Tibial artery (tissue), 4 donors: ENCODE measurements around the gene STK32C.

Source experiments
- DNase-seq, 2 donors: peaks; one replicate each; pipeline ENCODE4 v3.0.0-alpha.2; 2019
- H3K27ac ChIP-seq, 2 donors: fragments of 200-600 bp; sonication (generic) in 1 of 2; 1 replicate in 1 of 2; 2 replicates in 1 of 2; pipeline ENCODE4 v1.5.1; 2018 to 2019; ENCODE audit warnings: mild to moderate bottlenecking in 1 of 2
- H3K27me3 ChIP-seq, 2 donors: fragments of 200-600 bp; sonication (generic) in 1 of 2; one replicate each; pipeline versions ENCODE4 v1.5.1 to v1.6.0; 2016 to 2019
- H3K36me3 ChIP-seq, 3 donors: fragments of 200-600 bp; sonication (generic) in 2 of 3; one replicate each; pipeline ENCODE4 v1.5.1; 2016 to 2019; ENCODE audit warnings: mild to moderate bottlenecking in 2 of 3
- H3K4me1 ChIP-seq, 4 donors: fragments of 200-600 bp; sonication (generic) in 2 of 4; 1 replicate in 3 of 4; 2 replicates in 1 of 4; pipeline ENCODE4 v1.5.1; 2016 to 2019
- H3K4me3 ChIP-seq, 2 donors: fragments of 200-600 bp; sonication (generic) in 1 of 2; 1 replicate in 1 of 2; 2 replicates in 1 of 2; pipeline ENCODE4 v1.5.1; 2018 to 2019; ENCODE audit warnings: mild to moderate bottlenecking in 2 of 2
- H3K9me3 ChIP-seq, 3 donors: fragments of 200-600 bp; sonication (generic) in 1 of 3; one replicate each; pipeline ENCODE4 v1.5.1; 2016 to 2019
- intact Hi-C: fragments of 100-400 bp; cut with DNase I; formaldehyde crosslinking; loops from one replicate; pipeline ENCODE4 v1.15.0; 2023; ENCODE audit warnings: low total_unique reads
- TF ChIP-seq, protein P1 (sequence below), 2 experiments: fragments of 200-600 bp in 1 of 2; fragments of 450-650 bp in 1 of 2; IDR thresholded peaks; one replicate each; pipeline ENCODE4 v1.5.1; 2017 to 2019; ENCODE audit warnings: antibody characterized with exemption in 2 of 2, mild to moderate bottlenecking in 1 of 2, moderate library complexity in 1 of 2

STK32C gene

DNA sequence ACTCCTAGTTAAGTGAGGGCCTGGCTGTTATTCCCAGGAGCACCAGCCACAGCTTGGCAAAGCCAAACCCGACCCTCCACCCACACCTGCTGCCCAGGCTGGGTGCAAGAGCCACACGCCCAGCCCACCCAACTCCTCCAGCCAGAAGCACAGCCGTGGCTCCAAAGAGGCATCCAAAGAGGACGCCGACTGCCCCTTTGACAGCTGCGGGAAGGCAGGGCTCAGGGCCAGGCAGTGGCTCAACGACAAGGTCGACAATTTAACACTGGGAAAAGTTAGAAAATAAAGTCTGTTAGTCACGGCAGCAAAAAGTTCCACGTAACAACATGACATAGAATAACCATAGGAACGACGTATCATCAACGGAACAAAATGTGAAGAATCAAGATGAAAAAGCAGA, 66.7 kb downstream of the STK32C start:
- Histone ChIP-seq H3K4me3 (no peak overlapping the region), H3K36me3 (no peaks in the 10 kb centered on the region), H3K9me3 (no peaks in the 10 kb centered on the region), H3K4me1 (no peaks in the 10 kb centered on the region), H3K27ac (no peak overlapping the region), H3K27me3 (peaks cover 0 to 17% of the 10 kb centered on the region in 2 donors)
- DNase-seq, result no peak
- TF ChIP-seq, protein P1, sequence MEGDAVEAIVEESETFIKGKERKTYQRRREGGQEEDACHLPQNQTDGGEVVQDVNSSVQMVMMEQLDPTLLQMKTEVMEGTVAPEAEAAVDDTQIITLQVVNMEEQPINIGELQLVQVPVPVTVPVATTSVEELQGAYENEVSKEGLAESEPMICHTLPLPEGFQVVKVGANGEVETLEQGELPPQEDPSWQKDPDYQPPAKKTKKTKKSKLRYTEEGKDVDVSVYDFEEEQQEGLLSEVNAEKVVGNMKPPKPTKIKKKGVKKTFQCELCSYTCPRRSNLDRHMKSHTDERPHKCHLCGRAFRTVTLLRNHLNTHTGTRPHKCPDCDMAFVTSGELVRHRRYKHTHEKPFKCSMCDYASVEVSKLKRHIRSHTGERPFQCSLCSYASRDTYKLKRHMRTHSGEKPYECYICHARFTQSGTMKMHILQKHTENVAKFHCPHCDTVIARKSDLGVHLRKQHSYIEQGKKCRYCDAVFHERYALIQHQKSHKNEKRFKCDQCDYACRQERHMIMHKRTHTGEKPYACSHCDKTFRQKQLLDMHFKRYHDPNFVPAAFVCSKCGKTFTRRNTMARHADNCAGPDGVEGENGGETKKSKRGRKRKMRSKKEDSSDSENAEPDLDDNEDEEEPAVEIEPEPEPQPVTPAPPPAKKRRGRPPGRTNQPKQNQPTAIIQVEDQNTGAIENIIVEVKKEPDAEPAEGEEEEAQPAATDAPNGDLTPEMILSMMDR (IDR thresholded peaks at IDR 0.05), result no peak
- intact Hi-C loops, result no loop called here

DNA sequence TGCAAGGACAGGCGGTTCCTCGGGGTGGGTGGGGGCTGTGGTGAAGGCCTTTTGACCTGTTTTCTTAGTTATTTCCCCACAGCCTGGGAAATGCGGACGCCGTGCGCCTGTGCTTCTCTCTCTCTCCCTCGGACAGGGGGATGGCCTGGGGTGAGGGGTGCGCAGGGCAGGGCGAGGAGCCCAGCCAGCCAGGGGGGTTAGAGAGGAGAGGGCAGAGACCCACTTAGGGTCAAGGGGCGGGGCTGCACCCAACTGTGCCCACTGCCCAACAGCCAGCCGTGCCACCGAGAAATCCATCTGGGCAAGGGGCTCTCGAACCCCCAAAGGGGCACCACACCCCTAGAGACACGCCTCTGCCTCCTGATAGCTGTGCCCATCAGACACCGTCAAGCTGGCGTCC, 67.2 kb downstream of the STK32C start:
- H3K27ac ChIP-seq, result no peak overlapping the region
- H3K36me3 ChIP-seq, result no peaks in the 10 kb centered on the region
- H3K4me1 ChIP-seq, result no peaks in the 10 kb centered on the region
- intact Hi-C loops, result no loop called here
- TF ChIP-seq, protein P1 (IDR thresholded peaks at IDR 0.05), result no peak
- peaks cover 0 to 17% of the 10 kb centered on the region in 2 donors for H3K27me3 ChIP-seq
- no peaks in the 10 kb centered on the region for H3K9me3 ChIP-seq
- no peak for DNase-seq
- H3K4me3 ChIP-seq, result no peak overlapping the region

DNA sequence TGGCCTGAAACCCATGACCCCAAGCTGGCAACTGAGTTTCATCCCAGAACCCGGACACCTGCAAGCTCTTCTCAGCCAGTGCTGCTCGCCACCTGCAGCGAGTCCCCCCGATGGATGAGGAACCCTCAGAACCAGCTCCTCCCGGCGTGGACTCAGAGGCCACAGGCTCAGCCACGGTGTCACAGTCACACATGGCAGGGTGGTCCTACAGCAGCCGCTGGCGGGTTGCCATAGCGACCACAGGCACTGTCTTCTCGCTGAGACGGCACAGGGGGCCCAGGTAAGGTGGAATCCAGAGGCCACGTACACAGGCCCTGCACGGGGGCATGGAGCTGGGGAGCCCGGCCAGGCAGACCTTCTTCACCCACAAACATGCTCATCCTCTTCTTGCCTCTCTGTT, 67.6 kb downstream of the STK32C start:
- peaks cover 0 to 17% of the 10 kb centered on the region in 2 donors for H3K27me3 ChIP-seq
- no peak for DNase-seq

DNA sequence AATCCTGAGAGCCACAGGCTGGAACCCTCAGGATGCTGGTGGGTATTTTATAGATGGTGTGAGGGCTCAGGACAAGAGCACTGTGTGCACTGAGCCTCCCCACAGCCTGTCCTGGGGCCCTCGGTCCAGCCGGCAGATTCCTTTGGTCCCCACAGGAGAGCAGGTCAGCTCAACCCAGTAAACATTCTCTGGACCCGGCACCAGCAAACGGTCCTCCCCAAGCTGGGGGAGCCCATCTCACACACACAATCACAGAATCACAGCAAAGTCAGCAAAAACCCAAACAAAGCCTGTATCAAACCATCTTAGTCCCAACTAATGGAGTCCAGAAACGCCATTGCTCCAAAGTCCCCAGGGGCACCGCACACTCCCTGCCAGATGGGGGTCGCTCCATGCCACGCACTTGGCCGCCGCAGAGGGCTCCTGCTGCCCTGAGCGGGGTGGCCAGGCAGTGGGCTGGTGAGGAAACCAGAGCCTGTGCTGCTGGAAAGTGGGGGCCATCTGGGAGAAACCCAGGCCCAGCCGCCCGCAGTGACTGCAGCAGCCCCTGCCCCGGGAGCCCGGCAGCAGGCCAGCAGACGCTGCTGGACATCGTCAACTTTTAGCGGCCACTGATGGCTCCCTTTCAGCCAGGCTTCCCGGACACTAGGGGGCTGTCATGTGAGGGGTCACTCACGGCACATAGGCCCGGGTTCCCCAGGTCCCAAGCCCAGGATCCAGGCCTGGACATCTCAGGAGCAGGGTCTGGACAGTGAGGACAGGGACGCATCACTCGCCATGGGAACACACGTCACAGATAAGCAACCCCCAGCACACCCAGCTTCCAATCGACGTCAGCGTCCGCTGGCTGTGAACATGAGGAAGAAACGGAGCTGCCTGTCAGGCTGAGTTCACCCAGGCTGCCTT, 68.4 kb downstream of the STK32C start:
- Histone ChIP-seq H3K27me3 (peaks cover 0 to 17% of the 10 kb centered on the region in 2 donors), H3K4me3 (no peak overlapping the region), H3K27ac (no peak overlapping the region), H3K36me3 (no peaks in the 10 kb centered on the region), H3K9me3 (no peaks in the 10 kb centered on the region), H3K4me1 (no peaks in the 10 kb centered on the region)
- intact Hi-C loops, result no loop called here
- TF ChIP-seq, protein P1 (IDR thresholded peaks at IDR 0.05), result no peak
- no peak for DNase-seq

More for the DNA sequence above, 67.6 kb downstream of the STK32C start:
- Histone ChIP-seq H3K4me3 (no peak overlapping the region), H3K36me3 (no peaks in the 10 kb centered on the region), H3K27ac (no peak overlapping the region), H3K4me1 (no peaks in the 10 kb centered on the region), H3K9me3 (no peaks in the 10 kb centered on the region)
- TF ChIP-seq, protein P1 (IDR thresholded peaks at IDR 0.05), result no peak
- intact Hi-C loops, result no loop called here

- no peaks in the 10 kb centered on the region for H3K9me3 ChIP-seq
- TF ChIP-seq, protein P1 (IDR thresholded peaks at IDR 0.05), result no peak
- H3K4me3 ChIP-seq, result no peak overlapping the region
- intact Hi-C loops, result no loop called here
- H3K27me3 ChIP-seq, result peaks cover 0 to 17% of the 10 kb centered on the region in 2 donors
- no peaks in the 10 kb centered on the region for H3K4me1 ChIP-seq
- no peak for DNase-seq
- no peaks in the 10 kb centered on the region for H3K36me3 ChIP-seq
- no peak overlapping the region for H3K27ac ChIP-seq
Measured at GRCh38 chr10:132238371-132239125, 69.2 kb downstream of the STK32C start.
